GM04504 (cell line): ENCODE results near the gene NUTF2.
A peak's percentile ranks its signal among the peaks of the same experiment; 100 is the strongest.
"Not testable (repeated sequence)": the region's sequence is repeated elsewhere in the genome, so short reads cannot be mapped to it uniquely, and the experiment has no call there.

Source experiments
- DNase-seq: peaks from one replicate; pipeline ENCODE4 v3.0.0-alpha.2; 2012; ENCODE audit warnings: low read depth

The NUTF2 gene

DNA sequence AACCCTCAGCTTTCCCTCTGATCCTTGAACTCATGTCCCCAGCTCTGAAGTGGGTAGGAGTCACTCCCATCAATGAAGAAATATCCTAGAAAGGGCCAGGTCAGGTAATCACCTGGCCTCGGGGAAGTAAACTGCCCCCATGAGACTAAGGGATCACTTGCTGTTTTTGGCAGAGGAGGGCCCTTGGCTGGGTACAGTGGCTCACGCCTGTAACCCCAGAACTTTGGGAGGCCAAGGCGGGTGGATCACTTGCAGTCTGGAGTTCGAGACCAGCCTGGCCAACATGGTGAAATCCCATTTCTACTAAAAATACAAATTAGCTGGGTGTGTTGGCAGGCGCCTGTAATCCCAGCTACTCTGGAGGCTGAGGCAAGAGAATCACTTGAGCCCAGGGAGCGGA is 17.3 kb downstream of the NUTF2 start:
- DNase-seq = not testable (repeated sequence)

GRCh38 chr16:67864594-67864993 is 17.9 kb downstream of the NUTF2 start:
- no peak for DNase-seq

DNA sequence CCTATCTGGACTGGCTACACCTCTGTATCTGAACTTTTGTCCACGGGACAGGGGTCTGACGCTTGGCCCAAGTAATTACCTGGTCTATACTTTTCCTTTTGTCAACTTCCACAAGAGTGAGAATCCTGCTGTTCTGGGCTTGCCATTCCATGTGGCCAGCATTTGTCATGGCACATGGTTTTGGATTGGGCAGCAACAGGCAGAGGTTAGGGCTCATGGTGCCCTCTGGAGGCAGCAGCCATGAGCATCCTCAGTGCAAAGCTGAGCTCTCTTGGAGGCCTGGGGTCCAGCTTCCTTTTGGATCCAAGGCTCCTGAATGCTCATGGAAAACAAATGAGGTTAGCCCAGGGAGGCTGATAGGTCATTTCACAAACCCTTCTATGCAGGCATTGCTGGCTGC is 18.6 kb downstream of the NUTF2 start:
- DNase-seq = no peak

DNA sequence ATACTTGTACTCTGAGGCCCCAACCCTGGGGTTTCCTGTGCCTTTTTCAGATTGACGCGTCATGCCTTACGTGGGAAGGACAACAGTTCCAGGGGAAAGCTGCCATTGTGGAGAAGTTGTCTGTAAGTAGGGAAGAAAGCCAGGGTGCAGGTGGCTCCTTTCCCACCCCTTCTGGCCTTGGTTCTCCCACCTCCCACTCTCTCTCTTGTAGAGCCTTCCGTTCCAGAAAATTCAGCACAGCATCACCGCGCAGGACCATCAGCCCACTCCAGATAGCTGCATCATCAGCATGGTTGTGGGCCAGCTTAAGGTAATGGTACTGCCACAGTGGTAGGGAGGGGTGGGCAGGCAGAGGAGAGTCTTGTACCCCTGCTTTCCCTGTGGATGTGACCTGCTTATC is 21.6 kb downstream of the NUTF2 start:
- DNase-seq = no peak

DNA sequence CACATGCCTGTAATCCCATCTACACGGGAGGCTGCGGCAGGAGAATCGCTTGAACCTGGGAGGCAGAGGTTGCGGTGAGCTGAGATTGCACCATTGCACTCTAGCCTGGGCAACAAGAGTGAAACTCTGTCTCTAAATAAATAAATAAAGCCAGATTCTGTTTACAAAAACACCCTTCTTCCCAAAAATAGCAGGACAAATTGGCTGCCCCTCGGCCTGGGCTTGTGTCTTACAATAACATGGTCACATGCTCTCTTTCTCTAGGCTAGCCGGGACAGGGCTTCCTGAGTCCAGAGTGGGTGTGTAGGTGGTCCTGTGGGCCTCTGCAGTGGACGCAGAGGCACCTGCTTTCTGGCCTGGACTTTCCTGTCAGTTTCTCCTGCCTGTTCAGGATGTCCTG is 22.9 kb downstream of the NUTF2 start:
- no peak for DNase-seq

DNA sequence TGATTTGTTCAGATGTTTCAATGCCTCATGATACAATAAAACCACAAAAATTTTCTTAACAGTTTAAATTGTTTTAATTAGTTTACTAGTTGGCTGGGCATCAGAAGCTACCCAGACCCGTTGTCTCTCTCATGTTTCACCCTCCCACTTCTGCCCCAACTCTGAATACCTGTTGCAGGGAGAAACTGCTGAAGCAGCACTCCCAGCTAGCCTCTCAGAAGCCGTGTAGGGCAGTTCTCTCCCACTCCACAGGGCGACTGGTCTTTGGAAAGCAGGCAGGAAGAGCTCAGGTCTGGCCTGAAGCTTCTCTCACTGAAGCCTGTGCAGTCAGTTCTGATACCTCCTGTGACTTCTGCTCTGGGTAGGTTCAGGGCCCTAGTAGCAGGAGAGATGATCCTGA is 24.5 kb downstream of the NUTF2 start:
- DNase-seq = no peak

GRCh38 chr16:67872131-67872630 is 25.4 kb downstream of the NUTF2 start:
- DNase-seq = no peak

GRCh38 chr16:67872631-67873434 is 26.1 kb downstream of the NUTF2 start, which contains the start of gene EDC4:
Gene EDC4, plus strand, starts transcription at chr16:67873052. Its CDS starts 210 bp downstream, at chr16:67873262.
- peak; percentile 56 for DNase-seq

DNA sequence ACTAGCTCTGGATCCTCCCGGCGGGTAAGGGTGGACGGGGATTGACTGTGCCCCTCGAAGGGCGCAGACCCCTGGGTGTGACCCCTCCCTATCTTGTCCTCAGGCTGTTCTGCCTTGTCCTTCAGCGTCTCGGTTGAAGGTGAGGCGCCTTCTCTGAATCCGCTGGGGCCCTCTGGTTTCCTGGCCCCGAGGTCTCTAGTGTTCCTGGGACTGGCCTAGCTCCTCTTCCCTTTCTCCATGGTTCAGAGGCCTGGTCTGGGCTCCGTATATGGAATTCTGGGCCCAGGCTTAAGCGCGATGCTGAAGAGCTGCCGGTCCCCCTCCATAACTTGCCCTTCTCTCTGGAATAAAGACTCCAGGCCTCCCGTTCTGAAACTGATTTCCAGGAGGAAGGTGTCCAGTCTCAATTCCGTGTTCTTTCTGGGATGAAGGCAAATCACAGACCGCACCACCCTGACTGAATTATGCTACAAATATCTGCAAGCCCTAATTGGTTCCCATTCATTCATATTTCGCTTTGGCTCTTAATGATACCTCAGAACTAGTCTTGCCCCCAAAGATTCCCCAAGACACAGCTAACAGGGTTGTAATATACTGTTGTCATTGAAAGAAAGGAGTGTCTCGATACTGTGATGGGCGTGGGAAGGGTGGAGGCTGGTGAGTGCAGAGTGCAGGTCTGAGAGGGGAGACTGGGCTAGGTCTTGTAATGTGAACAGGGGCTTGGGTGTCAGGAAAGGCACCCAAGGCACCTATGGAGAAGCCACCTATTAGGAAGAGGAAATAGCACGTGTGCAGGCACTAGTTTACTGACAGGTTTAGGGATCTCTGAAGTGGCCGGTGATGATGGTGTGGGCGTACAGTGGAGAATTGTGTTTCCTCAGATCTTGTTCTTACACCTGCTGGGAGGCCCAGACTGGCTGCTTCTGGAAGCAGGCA is 27.0 kb downstream of the NUTF2 start:
- DNase-seq = no peak

DNA sequence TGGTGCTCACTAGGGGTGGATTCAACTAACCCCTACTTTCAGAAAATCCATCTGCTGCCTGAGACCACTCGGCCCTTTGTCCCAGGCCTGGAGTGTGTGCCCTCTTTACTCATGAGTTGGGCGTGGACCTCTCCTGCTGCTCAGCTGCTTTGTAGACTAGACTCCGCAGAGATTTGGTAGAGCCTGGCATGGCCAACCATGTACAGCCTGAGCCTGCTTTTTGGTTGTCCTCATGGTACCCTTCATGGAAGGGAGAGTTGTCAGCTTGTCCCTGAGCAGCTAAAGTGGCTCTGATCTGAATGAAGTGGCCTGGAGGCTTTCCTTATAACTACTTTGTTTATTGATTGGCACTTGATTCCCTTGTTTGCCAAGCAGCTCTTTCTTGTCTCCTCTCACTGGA is 27.6 kb downstream of the NUTF2 start:
- no peak for DNase-seq

- DNase-seq = no peak
Measured at GRCh38 chr16:67877064-67877463, 30.3 kb downstream of the NUTF2 start.

- DNase-seq = no peak
Measured at GRCh38 chr16:67878232-67878631, 31.5 kb downstream of the NUTF2 start.

- DNase-seq = no peak
Measured at GRCh38 chr16:67878846-67879245, 32.1 kb downstream of the NUTF2 start.

GRCh38 chr16:67879462-67879861 is 32.7 kb downstream of the NUTF2 start:
- DNase-seq = no peak

GRCh38 chr16:67879936-67880335 is 33.2 kb downstream of the NUTF2 start:
- DNase-seq = no peak

- DNase-seq = no peak
Measured at GRCh38 chr16:67880584-67880983, 33.9 kb downstream of the NUTF2 start.

- DNase-seq = no peak
Measured at GRCh38 chr16:67881621-67882161, 35.0 kb downstream of the NUTF2 start.

DNA sequence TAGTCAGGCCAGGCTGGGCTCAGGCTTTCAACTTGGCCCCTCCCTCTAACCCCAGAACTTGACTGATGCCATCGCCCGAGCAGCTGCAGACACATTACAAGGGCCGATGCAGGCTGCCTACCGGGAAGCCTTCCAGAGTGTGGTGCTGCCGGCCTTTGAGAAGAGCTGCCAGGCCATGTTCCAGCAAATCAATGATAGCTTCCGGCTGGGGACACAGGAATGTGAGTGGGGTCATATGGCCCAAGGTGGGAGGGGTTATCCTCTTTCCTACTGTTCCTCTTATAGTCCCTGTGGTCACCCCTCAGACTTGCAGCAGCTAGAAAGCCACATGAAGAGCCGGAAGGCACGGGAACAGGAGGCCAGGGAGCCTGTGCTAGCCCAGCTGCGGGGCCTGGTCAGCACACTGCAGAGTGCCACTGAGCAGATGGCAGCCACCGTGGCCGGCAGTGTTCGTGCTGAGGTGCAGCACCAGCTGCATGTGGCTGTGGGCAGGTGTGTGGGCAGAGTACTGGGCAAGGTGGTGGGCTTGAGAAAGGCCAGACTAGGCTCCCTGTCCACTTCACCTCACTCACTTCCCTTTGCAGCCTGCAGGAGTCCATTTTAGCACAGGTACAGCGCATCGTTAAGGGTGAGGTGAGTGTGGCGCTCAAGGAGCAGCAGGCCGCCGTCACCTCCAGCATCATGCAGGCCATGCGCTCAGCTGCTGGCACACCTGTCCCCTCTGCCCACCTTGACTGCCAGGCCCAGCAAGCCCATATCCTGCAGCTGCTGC is 35.8 kb downstream of the NUTF2 start:
- DNase-seq = no peak

DNA sequence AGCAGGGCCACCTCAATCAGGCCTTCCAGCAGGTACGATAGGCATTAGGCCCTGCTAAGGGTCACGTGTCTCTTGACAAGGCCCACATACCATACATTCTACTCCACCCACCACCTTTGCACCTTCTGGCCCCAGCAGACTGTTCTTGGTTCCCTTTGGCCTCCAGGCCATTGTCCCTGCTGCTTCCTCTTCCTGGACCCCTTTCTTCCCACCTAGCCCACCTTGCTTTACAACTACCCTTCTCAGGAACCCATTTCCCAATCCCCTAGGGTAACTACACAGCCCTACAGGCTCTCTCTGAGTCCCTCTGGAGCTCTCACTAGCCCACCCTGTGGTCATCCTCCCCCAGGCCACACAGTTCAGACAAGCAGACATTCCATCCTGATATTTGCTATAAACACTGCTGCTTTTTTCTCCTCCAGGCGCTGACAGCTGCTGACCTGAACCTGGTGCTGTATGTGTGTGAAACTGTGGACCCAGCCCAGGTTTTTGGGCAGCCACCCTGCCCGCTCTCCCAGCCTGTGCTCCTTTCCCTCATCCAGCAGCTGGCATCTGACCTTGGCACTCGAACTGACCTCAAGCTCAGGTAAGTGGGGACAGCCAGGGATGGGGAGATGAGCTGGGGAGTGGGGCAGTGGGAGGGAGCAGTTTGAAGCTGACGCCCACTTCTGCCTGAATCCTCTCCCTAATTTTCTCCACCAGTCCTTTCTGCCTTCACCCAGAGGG is 36.6 kb downstream of the NUTF2 start:
- no peak for DNase-seq

DNA sequence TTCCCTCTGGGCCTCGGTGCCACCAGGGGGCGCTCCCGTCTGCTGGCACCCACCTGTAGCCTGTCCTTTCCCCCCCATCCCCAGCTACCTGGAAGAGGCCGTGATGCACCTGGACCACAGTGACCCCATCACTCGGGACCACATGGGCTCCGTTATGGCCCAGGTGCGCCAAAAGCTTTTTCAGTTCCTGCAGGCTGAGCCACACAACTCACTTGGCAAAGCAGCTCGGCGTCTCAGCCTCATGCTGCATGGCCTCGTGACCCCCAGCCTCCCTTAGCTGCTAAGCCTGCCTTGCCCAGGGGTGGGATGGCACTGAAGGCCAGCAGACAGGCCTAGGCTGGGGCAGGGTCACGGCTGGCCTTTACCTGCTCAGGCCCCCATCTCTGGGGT is 37.1 kb downstream of the NUTF2 start:
- DNase-seq = no peak

GRCh38 chr16:67884684-67885083 is 38.0 kb downstream of the NUTF2 start, which contains the start of gene NRN1L:
Gene NRN1L, plus strand, starts transcription at chr16:67884885. Its CDS starts 19 bp downstream, at chr16:67884904.
- DNase-seq = peak; percentile 85
